ENCODE results near the gene PRDM1.

Gene PRDM1

DNA sequence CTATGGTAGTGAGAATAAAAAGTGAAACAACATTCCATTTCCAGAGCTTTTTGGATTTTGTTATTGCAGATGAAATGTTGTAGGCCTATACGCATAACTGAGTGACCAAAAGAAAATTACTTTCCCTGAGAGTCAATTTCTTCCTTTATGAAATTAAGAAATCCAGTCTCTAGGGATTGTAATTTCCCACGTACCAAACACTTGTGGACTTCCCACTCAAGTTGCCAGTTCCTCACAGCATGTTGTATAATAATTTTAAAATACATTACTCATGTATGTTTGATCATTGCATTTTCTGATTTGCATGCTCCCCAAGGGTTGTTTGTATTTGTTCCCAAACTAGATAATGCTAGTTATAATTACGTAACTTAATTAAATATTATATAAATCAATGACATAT, 12.0 kb upstream of the PRDM1 start:
- no peak for DNase-seq
- Histone ChIP-seq H3K27me3 (no peaks in the 10 kb centered on the region), H3K36me3 (no peaks in the 10 kb centered on the region), H3K4me1 (peaks cover 8% of the 10 kb centered on the region), H3K9me3 (no peaks in the 10 kb centered on the region), H3K4me3 (ENCODE audit: low read depth, low read length) (no peak overlapping the region)
- TF ChIP-seq, protein P1, sequence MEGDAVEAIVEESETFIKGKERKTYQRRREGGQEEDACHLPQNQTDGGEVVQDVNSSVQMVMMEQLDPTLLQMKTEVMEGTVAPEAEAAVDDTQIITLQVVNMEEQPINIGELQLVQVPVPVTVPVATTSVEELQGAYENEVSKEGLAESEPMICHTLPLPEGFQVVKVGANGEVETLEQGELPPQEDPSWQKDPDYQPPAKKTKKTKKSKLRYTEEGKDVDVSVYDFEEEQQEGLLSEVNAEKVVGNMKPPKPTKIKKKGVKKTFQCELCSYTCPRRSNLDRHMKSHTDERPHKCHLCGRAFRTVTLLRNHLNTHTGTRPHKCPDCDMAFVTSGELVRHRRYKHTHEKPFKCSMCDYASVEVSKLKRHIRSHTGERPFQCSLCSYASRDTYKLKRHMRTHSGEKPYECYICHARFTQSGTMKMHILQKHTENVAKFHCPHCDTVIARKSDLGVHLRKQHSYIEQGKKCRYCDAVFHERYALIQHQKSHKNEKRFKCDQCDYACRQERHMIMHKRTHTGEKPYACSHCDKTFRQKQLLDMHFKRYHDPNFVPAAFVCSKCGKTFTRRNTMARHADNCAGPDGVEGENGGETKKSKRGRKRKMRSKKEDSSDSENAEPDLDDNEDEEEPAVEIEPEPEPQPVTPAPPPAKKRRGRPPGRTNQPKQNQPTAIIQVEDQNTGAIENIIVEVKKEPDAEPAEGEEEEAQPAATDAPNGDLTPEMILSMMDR (IDR thresholded peaks at IDR 0.05; ENCODE audit: low read depth, low read length), result no peak

DNA sequence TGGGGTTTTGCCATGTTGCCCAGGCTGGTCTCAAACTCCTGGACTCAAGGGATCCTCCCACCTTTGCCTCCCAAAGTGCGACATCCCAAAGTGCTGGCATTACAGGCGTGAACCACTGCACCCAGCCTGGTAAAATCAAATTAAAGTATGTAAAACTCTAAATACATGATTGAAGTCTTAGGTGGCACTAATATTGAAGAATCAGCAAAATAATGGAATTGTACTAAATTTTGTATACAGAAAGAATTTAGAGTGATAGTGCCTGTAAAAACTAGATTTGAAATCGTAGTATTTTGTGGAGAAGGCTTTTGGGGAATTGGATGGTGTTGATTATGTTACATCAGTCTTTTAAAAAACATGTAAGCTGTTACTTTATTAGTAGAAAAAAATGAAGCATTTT, 10.0 kb upstream of the PRDM1 start:
- H3K4me1 ChIP-seq, result peaks cover 8% of the 10 kb centered on the region
- no peaks in the 10 kb centered on the region for H3K9me3 ChIP-seq
- no peak overlapping the region for H3K4me3 ChIP-seq (ENCODE audit: low read depth, low read length)
- TF ChIP-seq, protein P1 (IDR thresholded peaks at IDR 0.05; ENCODE audit: low read depth, low read length), result no peak
- no peak for DNase-seq
- no peaks in the 10 kb centered on the region for H3K36me3 ChIP-seq
- H3K27me3 ChIP-seq, result no peaks in the 10 kb centered on the region

DNA sequence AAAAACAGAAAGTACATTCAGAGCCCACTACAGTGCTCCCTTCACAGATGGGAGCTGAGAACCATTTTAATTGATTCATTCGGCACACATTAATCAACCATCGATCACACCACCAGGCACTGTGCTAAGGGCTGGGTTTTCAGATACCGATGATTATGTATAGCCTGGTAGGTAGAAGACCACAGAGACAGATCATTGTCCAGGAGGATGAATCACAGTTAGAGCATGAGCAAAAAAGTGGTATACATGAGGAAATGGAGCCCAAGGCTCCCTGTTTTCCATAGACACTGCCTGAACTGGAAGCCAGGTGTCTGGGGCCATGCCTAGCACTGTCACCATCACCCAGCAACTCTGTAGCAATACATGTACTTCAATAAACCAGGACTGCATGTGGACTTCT, 9.0 kb upstream of the PRDM1 start:
- DNase-seq, result no peak

GRCh38 chr6:106077881-106078280, 8.3 kb upstream of the PRDM1 start:
- no peaks in the 10 kb centered on the region for H3K27me3 ChIP-seq
- DNase-seq, result no peak
- H3K4me3 ChIP-seq (ENCODE audit: low read depth, low read length), result no peak overlapping the region
- peaks cover 8% of the 10 kb centered on the region for H3K4me1 ChIP-seq
- H3K9me3 ChIP-seq, result no peaks in the 10 kb centered on the region
- TF ChIP-seq, protein P1 (IDR thresholded peaks at IDR 0.05; ENCODE audit: low read depth, low read length), result no peak
- H3K36me3 ChIP-seq, result no peaks in the 10 kb centered on the region

More for the DNA sequence above, 9.0 kb upstream of the PRDM1 start:
- TF ChIP-seq, protein P1 (IDR thresholded peaks at IDR 0.05; ENCODE audit: low read depth, low read length), result no peak
- H3K27me3 ChIP-seq, result no peaks in the 10 kb centered on the region
- H3K4me1 ChIP-seq, result peaks cover 8% of the 10 kb centered on the region
- H3K9me3 ChIP-seq, result no peaks in the 10 kb centered on the region
- H3K4me3 ChIP-seq (ENCODE audit: low read depth, low read length), result no peak overlapping the region
- no peaks in the 10 kb centered on the region for H3K36me3 ChIP-seq

DNA sequence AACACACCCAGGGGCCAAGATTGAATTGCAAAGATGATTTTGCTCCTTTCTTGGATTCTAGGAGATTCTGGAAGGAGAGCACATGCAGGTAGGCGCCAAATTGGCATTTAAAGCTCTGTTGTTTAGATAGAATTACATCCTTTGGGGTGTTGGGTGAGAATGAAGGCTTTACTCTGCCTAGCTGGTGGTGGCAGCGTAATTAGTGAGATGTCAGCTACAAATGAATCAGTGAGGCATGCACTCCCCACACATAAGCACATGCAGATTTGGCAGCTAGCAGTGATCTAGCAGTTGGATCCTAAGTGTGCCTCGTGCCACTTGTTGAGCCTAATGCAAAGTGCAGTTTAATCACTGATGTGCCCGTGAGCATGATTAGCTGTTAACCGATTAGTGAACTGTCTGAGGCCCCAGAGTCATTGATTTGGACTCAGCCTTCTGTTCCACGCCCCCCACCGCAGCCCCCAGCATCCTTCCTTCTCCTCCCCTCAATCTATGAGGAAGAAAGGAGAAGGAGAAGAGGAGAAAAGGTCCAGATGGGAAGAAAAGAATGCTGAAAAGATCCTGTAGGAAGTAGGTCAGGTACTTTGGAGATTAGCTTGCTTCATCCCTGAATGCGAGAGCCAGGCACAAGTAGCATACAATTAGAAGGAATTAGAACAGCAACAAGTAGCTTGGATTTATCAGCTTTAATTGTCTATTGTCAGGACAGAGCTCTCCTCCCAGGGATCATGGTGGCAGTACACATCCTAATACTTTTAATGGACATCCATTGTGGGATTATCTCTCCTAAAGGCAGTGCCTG, 6.0 kb upstream of the PRDM1 start:
- DNase-seq, result no peak
- H3K4me1 ChIP-seq, result peaks cover 18% of the 10 kb centered on the region
- H3K9me3 ChIP-seq, result no peaks in the 10 kb centered on the region
- H3K4me3 ChIP-seq (ENCODE audit: low read depth, low read length), result no peak overlapping the region
- H3K36me3 ChIP-seq, result no peaks in the 10 kb centered on the region
- TF ChIP-seq, protein P1 (IDR thresholded peaks at IDR 0.05; ENCODE audit: low read depth, low read length), result no peak
- no peaks in the 10 kb centered on the region for H3K27me3 ChIP-seq

DNA sequence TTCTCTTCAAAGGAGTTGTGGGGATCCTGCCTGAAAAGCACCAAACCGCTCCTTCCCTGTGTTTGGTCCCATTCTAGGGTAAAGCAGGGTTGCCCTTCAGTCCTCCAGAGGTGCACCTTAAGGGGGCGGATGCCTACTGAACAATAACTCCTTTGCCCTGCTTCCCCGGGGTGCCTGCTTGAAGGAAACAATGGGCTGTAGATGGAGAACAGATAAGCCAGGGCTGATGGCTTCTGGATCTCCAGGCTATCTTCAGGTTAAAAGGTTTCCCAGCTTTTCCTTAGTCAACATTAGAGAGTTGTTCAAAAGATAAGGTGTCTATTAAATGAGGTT, 5.4 kb upstream of the PRDM1 start:
- no peak overlapping the region for H3K4me3 ChIP-seq (ENCODE audit: low read depth, low read length)

More for the DNA sequence above, 5.4 kb upstream of the PRDM1 start:
- Histone ChIP-seq H3K36me3 (no peaks in the 10 kb centered on the region), H3K27me3 (no peaks in the 10 kb centered on the region), H3K9me3 (no peaks in the 10 kb centered on the region), H3K4me1 (peaks cover 20% of the 10 kb centered on the region)
- DNase-seq, result no peak
- TF ChIP-seq, protein P1 (IDR thresholded peaks at IDR 0.05; ENCODE audit: low read depth, low read length), result no peak

Data from BE2C (cell line).